Right ventricle myocardium superior (tissue), 1 donor: ENCODE measurements around the gene SLC43A3. TPM values are rescaled to one million over a fixed set of nuclear protein-coding genes. Genes with fewer than 3 reads are reported as not detected.
A peak's percentile ranks its signal among the peaks of the same experiment; 100 is the strongest.
"Not testable (repeated sequence)": the region's sequence is repeated elsewhere in the genome, so short reads cannot be mapped to it uniquely, and the experiment has no call there.

Experiments
- ATAC-seq: fragments of 200-7000 bp; cut with Tn5 transposase; one replicate; pipeline ENCODE4 v1.9.1; 2020; ENCODE audit warnings: mild to moderate bottlenecking; ENCODE audit not compliant: poor library complexity
- DNase-seq: peaks from one replicate; pipeline ENCODE4 v3.0.0-alpha.2; 2020
- intact Hi-C: fragments of 100-400 bp; cut with DNase I; formaldehyde crosslinking; loops from one replicate; pipeline ENCODE4 v1.11.2; 2022
- total RNA-seq: library from RNA; stranded (reverse); fragmentation: NEBNext Ultra II Directional; extraction: Animal tissue kit (Norgen Biotek cat#: 25700); gene quantifications from one replicate; pipeline ENCODE4 v1.2.1, GENCODE V29; 2021
- donor health status: DM: no; HTN: yes; CAD: no; lungs with severe emphysema.

The SLC43A3 gene
- total RNA-seq, 1 donor from 2014 or later, result 20.0 TPM

GRCh38 chr11:57460758-57461749, 34.1 kb upstream of the SLC43A3 start:
- ATAC-seq (no peak), DNase-seq (peak; percentile 50)
- intact Hi-C loops, result no loop called here

GRCh38 chr11:57460022-57460757, 33.3 kb upstream of the SLC43A3 start, which contains the start of gene RTN4RL2:
TSS of gene RTN4RL2 (plus strand) at chr11:57460528. CDS start at chr11:57460866, 338 bp downstream.
- intact Hi-C loops, result no loop called here
- ATAC-seq (peak; percentile 38), DNase-seq (peak; percentile 69)

- DNase-seq (no peak), ATAC-seq (no peak)
- intact Hi-C loops, result loop anchor here (5.0 kb wide), 1 partner anchor 183 kb away; no protein-coding TSS in a partner anchor
Measured at GRCh38 chr11:57459164-57460021, 32.5 kb upstream of the SLC43A3 start.

GRCh38 chr11:57458410-57459163, 31.7 kb upstream of the SLC43A3 start:
- intact Hi-C loops, result loop anchor here (5.0 kb wide), 1 partner anchor 184 kb away; no protein-coding TSS in a partner anchor
- ATAC-seq, result peak; percentile 70
- peak; percentile 66 for DNase-seq

GRCh38 chr11:57458060-57458409, 31.1 kb upstream of the SLC43A3 start:
- intact Hi-C loops, result loop anchor here (5.0 kb wide), 1 partner anchor 184 kb away; no protein-coding TSS in a partner anchor
- DNase-seq (no peak), ATAC-seq (no peak)

GRCh38 chr11:57457643-57458023, 30.7 kb upstream of the SLC43A3 start:
- intact Hi-C loops, result loop anchor here (2.0 to 5.0 kb wide), 2 partner anchors 69 to 185 kb away; no protein-coding TSS in a partner anchor
- DNase-seq (no peak), ATAC-seq (no peak)

GRCh38 chr11:57456960-57457642, 30.2 kb upstream of the SLC43A3 start:
- intact Hi-C loops, result loop anchor here (2.0 to 5.0 kb wide), 2 partner anchors 70 to 185 kb away; no protein-coding TSS in a partner anchor
- peak; percentile 95 for DNase-seq
- ATAC-seq, result peak; percentile 89

- intact Hi-C loops, result no loop called here
- no peak for DNase-seq
- no peak for ATAC-seq
Measured at GRCh38 chr11:57453543-57454177, 26.7 kb upstream of the SLC43A3 start.

GRCh38 chr11:57446055-57446454, 19.1 kb upstream of the SLC43A3 start:
- DNase-seq, result no peak
- intact Hi-C loops, result no loop called here
- ATAC-seq, result no peak

GRCh38 chr11:57445122-57445394, 18.1 kb upstream of the SLC43A3 start:
- ATAC-seq, intact Hi-C loops, DNase-seq: not testable (repeated sequence)

- DNase-seq, result no peak
- intact Hi-C loops, result no loop called here
Measured at GRCh38 chr11:57444362-57445121, 17.6 kb upstream of the SLC43A3 start.

GRCh38 chr11:57440744-57441414, 14.0 kb upstream of the SLC43A3 start:
- intact Hi-C loops, result no loop called here
- ATAC-seq, result no peak
- DNase-seq, result no peak

More at GRCh38 chr11:57444362-57445121, 17.6 kb upstream of the SLC43A3 start:
- ATAC-seq, result no peak

- DNase-seq, result no peak
- no peak for ATAC-seq
- intact Hi-C loops, result no loop called here
Measured at GRCh38 chr11:57439786-57440185, 12.9 kb upstream of the SLC43A3 start.

- ATAC-seq (no peak), DNase-seq (no peak)
- intact Hi-C loops, result no loop called here
Measured at GRCh38 chr11:57438345-57439285, 11.7 kb upstream of the SLC43A3 start.

GRCh38 chr11:57436031-57436430, 9.1 kb upstream of the SLC43A3 start:
- intact Hi-C loops, result no loop called here
- ATAC-seq (no peak), DNase-seq (no peak)
